ENCODE measurements around the gene LCORL. TPM values are rescaled to one million over a fixed set of nuclear protein-coding genes. Genes with fewer than 3 reads are reported as not detected.

The LCORL gene
- total RNA-seq, 6 experiments from 2014 or later: 4.3 to 8.7 (median 6.2) TPM

GRCh38 chr4:17912011-17912410 is 109.5 kb downstream of the LCORL start:
- Histone ChIP-seq H3K27me3 (no peaks in the 10 kb centered on the region), H3K36me3 (no peaks in the 10 kb centered on the region), H3K4me3 (no peak overlapping the region), H3K27ac (no peak overlapping the region), H3K4me1 (no peaks in the 10 kb centered on the region), H3K9me3 (no peaks in the 10 kb centered on the region)
- DNase-seq: no peak
- WGBS (ENCODE audit: insufficient coverage, low coverage, low lambda C conversion rate, missing lambda C conversion rate): 100% methylated on average over 1 of the region's 9 CpGs
- TF ChIP-seq CTCF (IDR thresholded peaks at IDR 0.05) (no peak), POLR2A (IDR thresholded peaks at IDR 0.05) (no peak)
- no peak for ATAC-seq
- intact Hi-C loops (cut with DNase I): no loop called here

GRCh38 chr4:17911608-17912007 is 109.9 kb downstream of the LCORL start:
- H3K36me3 ChIP-seq: no peaks in the 10 kb centered on the region
- H3K4me3 ChIP-seq: no peak overlapping the region
- intact Hi-C loops (cut with DNase I): no loop called here
- ATAC-seq (no peak), DNase-seq (no peak)
- 80% methylated on average over 1 of the region's 11 CpGs for WGBS (ENCODE audit: insufficient coverage, low coverage, low lambda C conversion rate, missing lambda C conversion rate)
- H3K9me3 ChIP-seq: no peaks in the 10 kb centered on the region
- no peak for TF ChIP-seq POLR2A (IDR thresholded peaks at IDR 0.05)
- TF ChIP-seq CTCF (IDR thresholded peaks at IDR 0.05): no peak
- H3K27ac ChIP-seq: no peak overlapping the region
- no peaks in the 10 kb centered on the region for H3K27me3 ChIP-seq
- H3K4me1 ChIP-seq: no peaks in the 10 kb centered on the region

- H3K4me1 ChIP-seq: no peaks in the 10 kb centered on the region
- no peaks in the 10 kb centered on the region for H3K27me3 ChIP-seq
- H3K9me3 ChIP-seq: no peaks in the 10 kb centered on the region
- WGBS (ENCODE audit: insufficient coverage, low coverage, low lambda C conversion rate, missing lambda C conversion rate): 75% methylated on average over 2 of the region's 2 CpGs
- TF ChIP-seq POLR2A (IDR thresholded peaks at IDR 0.05) (no peak), CTCF (IDR thresholded peaks at IDR 0.05) (no peak)
- H3K36me3 ChIP-seq: no peaks in the 10 kb centered on the region
- H3K27ac ChIP-seq: no peak overlapping the region
- DNase-seq (no peak), ATAC-seq (no peak)
- H3K4me3 ChIP-seq: no peak overlapping the region
- intact Hi-C loops (cut with DNase I): no loop called here
Observed at GRCh38 chr4:17898553-17899055, 123.0 kb downstream of the LCORL start.

GRCh38 chr4:17895481-17895880 is 126.1 kb downstream of the LCORL start:
- Histone ChIP-seq H3K9me3 (no peaks in the 10 kb centered on the region), H3K4me1 (no peaks in the 10 kb centered on the region), H3K4me3 (no peak overlapping the region), H3K27me3 (no peaks in the 10 kb centered on the region), H3K36me3 (no peaks in the 10 kb centered on the region), H3K27ac (no peak overlapping the region)
- no peak for TF ChIP-seq CTCF (IDR thresholded peaks at IDR 0.05)
- DNase-seq: no peak
- no peak for ATAC-seq
- intact Hi-C loops (cut with DNase I): no loop called here
- 95% methylated on average over 3 of the region's 3 CpGs for WGBS (ENCODE audit: insufficient coverage, low coverage, low lambda C conversion rate, missing lambda C conversion rate)

- DNase-seq: no peak
Observed at GRCh38 chr4:17894421-17894820, 127.1 kb downstream of the LCORL start.

More at GRCh38 chr4:17894421-17894820, 127.1 kb downstream of the LCORL start:
- Histone ChIP-seq H3K4me1 (no peaks in the 10 kb centered on the region), H3K9me3 (no peaks in the 10 kb centered on the region), H3K4me3 (no peak overlapping the region), H3K36me3 (no peaks in the 10 kb centered on the region), H3K27ac (no peak overlapping the region), H3K27me3 (no peaks in the 10 kb centered on the region)
- WGBS (ENCODE audit: insufficient coverage, low coverage, low lambda C conversion rate, missing lambda C conversion rate): 87% methylated on average over 3 of the region's 3 CpGs
- ATAC-seq: no peak
- TF ChIP-seq POLR2A (IDR thresholded peaks at IDR 0.05) (no peak), CTCF (IDR thresholded peaks at IDR 0.05) (no peak)
- intact Hi-C loops (cut with DNase I): no loop called here
